Heart left ventricle (tissue), 13 donors: Measurements from ENCODE around the gene ELOB.

Experiments used
- POLR2A ChIP-seq, 2 donors: fragments of 450-650 bp; IDR thresholded peaks; one replicate each; pipeline ENCODE4 v1.6.1; 2017; ENCODE audit warnings: antibody characterized with exemption in 2 of 2, mild to moderate bottlenecking in 2 of 2, moderate library complexity in 2 of 2
- TF ChIP-seq, protein P1 (sequence below), 12 donors: fragments of 200-600 bp; sonication (generic) in 4 of 12; IDR thresholded peaks; one replicate each; pipeline versions ENCODE4 v1.5.0 to v1.8.0; 2018 to 2022; ENCODE audit warnings: antibody characterized with exemption in 12 of 12, mild to moderate bottlenecking in 5 of 12
- donor health status: ischemic (EF 13 %, LVEDD 7.1; RV severe dilation, severe dysfunction).
- donor health status: DM: no; HTN: yes; CAD: no.
- donor health status: DM: no; HTN: no; CAD: no.
- donor health status: ischemic (EF 25% LVEDD 6.9; RV normal size, moderate dysfunction).
- donor health status: ischemic (EF 25% LVEDD 5.7; RV mildly dilated, moderate dysfunction).
- donor health status: ischemic (EF 35%, LVEDD 5.7; RV mildly dilated, moderate dysfunction).
- donor health status: nonischemic (EF 11% LVEDD 7.7; RV severe dilation, severe dysfunction).
- donor health status: DM: yes; HTN: yes; CAD: no.
- donor health status: PGD.
- donor health status: ischemic (EF 29% LVEDD 5.4; RV normal size, mild dysfunction).
- donor health status: nonischemic (EF 23%, LVEDD 6.1; RV moderate dilation, normal function).

GRCh38 chr16:2765462-2766404, 11.3 kb downstream of the ELOB start:
- TF ChIP-seq, protein P1, sequence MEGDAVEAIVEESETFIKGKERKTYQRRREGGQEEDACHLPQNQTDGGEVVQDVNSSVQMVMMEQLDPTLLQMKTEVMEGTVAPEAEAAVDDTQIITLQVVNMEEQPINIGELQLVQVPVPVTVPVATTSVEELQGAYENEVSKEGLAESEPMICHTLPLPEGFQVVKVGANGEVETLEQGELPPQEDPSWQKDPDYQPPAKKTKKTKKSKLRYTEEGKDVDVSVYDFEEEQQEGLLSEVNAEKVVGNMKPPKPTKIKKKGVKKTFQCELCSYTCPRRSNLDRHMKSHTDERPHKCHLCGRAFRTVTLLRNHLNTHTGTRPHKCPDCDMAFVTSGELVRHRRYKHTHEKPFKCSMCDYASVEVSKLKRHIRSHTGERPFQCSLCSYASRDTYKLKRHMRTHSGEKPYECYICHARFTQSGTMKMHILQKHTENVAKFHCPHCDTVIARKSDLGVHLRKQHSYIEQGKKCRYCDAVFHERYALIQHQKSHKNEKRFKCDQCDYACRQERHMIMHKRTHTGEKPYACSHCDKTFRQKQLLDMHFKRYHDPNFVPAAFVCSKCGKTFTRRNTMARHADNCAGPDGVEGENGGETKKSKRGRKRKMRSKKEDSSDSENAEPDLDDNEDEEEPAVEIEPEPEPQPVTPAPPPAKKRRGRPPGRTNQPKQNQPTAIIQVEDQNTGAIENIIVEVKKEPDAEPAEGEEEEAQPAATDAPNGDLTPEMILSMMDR (IDR thresholded peaks at IDR 0.05), result no peak
- no peak for TF ChIP-seq POLR2A (IDR thresholded peaks at IDR 0.05)
